Retinal pigment epithelial cell (primary cell): ENCODE results near the gene CACNG4.

Experiments used
- DNase-seq: peaks from one replicate; pipeline ENCODE4 v3.0.0-alpha.2; 2010; ENCODE audit warnings: low read depth
- H3K4me3 ChIP-seq: 2 replicates; pipeline ENCODE4 v1.5.1; 2011; ENCODE audit warnings: mild to moderate bottlenecking, low read length, control low read depth, moderate library complexity
- TF ChIP-seq, protein P1 (sequence below): conservative IDR thresholded peaks from 2 replicates; pipeline ENCODE4 v1.5.1; 2011; ENCODE audit warnings: low read depth, low read length, control low read depth, inconsistent platforms

CACNG4 gene

GRCh38 chr17:66923886-66924285, 40.6 kb upstream of the CACNG4 start:
- no peak overlapping the region for H3K4me3 ChIP-seq
- TF ChIP-seq, protein P1, sequence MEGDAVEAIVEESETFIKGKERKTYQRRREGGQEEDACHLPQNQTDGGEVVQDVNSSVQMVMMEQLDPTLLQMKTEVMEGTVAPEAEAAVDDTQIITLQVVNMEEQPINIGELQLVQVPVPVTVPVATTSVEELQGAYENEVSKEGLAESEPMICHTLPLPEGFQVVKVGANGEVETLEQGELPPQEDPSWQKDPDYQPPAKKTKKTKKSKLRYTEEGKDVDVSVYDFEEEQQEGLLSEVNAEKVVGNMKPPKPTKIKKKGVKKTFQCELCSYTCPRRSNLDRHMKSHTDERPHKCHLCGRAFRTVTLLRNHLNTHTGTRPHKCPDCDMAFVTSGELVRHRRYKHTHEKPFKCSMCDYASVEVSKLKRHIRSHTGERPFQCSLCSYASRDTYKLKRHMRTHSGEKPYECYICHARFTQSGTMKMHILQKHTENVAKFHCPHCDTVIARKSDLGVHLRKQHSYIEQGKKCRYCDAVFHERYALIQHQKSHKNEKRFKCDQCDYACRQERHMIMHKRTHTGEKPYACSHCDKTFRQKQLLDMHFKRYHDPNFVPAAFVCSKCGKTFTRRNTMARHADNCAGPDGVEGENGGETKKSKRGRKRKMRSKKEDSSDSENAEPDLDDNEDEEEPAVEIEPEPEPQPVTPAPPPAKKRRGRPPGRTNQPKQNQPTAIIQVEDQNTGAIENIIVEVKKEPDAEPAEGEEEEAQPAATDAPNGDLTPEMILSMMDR = no peak
- DNase-seq = no peak

GRCh38 chr17:66925811-66926500, 38.6 kb upstream of the CACNG4 start:
- no peak for DNase-seq
- no peak overlapping the region for H3K4me3 ChIP-seq
- TF ChIP-seq, protein P1 = no peak

DNA sequence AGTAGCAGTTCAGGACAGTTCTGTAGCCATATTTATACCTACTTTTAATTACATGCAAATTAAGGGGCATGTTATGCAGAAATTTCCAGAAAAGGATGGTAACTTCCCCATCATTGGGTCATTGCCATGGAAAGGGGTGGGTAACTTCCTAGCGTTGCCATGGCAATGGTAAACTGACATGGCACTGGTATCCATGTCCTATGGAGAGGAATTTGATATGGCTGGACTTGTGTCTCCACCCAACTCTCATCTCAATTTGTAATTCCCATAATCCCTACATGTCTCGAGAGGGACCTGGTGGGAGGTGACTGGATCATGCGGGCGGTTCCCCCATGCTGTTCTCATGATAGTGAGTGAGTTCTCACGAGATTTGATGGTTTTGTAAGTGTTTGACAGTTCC, 35.6 kb upstream of the CACNG4 start:
- no peak for DNase-seq
- TF ChIP-seq, protein P1 = no peak
- no peak overlapping the region for H3K4me3 ChIP-seq

- no peak overlapping the region for H3K4me3 ChIP-seq
- DNase-seq = no peak
- TF ChIP-seq, protein P1 = no peak
Measured at GRCh38 chr17:66929591-66929990, 34.9 kb upstream of the CACNG4 start.

GRCh38 chr17:66930933-66931332, 33.6 kb upstream of the CACNG4 start:
- DNase-seq = no peak
- TF ChIP-seq, protein P1 = no peak
- H3K4me3 ChIP-seq = no peak overlapping the region

DNA sequence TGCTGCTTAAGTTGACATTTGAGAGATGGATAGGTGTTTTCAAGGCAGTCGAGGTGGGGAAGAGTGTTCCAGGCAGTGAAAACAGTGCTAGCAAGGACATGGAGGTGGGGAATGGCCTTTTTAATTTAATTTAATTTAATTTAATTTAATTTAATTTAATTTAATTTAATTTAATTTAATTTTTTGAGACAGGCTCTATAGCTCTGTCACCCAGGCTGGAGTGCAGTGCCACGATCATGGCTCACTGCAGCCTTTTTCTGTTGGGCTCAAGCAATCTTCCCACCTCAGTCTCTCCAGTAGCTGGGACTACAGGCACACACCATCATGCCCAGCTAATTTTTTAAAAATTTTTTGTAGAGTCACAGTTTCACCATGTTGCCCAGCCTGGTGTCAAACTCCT, 32.2 kb upstream of the CACNG4 start:
- no peak for DNase-seq
- H3K4me3 ChIP-seq = no peak overlapping the region
- TF ChIP-seq, protein P1 = no peak

DNA sequence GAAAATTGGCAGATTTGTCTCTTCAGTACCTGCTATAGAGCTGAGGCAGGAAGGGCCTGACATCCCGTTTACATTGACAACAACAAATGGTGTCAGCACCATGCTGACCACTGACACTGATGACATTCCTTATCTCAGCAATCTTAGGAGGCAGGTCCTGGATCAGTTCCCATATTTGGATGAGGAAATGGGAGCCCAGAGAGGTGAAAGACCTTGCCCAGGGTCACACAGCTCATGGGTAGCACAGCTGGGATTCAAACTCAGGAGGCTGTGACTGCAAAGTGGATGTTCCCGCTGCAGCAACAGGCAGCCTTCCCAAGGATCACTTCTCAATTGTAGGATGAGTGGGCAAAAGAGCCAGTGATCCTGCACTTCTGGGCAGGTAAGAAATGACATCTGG, 30.5 kb upstream of the CACNG4 start:
- no peak overlapping the region for H3K4me3 ChIP-seq
- DNase-seq = no peak
- TF ChIP-seq, protein P1 = no peak
